ENCODE measurements around the gene KCNA3. TPM values are rescaled to one million over a fixed set of nuclear protein-coding genes. Genes with fewer than 3 reads are reported as not detected.

KCNA3 gene
- total RNA-seq, 1 donor from 2014 or later: not detected

DNA sequence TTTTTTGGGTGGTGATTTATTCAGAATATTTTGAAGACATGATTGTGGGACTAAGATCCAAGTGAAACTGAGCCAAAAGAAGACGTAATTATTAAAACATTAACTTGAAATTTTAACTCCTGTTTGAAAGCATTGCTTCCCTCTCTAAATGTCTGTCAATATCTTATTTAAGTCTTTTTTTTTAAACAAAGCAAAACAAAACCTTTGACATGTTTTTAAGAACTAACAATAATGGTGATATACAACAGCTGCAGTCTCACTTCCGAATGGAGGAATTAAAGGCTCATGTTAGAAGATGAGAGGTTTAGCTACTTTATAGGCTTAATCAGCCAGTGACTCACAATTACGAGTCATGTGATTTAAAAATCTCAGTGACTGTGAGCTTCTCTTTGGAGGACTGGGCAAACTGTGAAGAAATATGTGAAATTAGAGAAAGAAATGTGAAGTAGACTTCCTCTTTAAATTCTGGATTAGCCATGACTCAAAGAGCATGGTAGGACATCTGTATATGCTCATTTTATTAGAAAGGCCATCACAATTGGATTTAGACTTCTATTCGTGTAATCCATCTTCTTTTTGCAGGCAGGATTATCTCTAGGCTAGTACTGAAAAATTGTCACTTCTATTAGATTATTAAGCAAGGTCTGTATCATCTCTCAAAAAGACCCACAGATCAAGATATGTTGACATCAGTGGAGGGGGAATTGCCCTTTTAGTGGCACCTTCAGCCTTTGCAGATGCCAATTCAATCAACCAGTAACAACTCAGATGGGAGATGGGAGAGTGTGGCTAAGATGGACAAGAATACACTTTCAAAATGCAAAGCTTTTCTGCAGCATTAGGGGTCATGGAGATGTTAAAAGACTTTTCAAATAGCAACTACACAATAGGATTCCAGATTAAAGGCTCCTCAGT is 28.7 kb downstream of the KCNA3 start:
- DNase-seq (ENCODE audit: low read depth): peak; percentile 37
- TF ChIP-seq, protein P1, sequence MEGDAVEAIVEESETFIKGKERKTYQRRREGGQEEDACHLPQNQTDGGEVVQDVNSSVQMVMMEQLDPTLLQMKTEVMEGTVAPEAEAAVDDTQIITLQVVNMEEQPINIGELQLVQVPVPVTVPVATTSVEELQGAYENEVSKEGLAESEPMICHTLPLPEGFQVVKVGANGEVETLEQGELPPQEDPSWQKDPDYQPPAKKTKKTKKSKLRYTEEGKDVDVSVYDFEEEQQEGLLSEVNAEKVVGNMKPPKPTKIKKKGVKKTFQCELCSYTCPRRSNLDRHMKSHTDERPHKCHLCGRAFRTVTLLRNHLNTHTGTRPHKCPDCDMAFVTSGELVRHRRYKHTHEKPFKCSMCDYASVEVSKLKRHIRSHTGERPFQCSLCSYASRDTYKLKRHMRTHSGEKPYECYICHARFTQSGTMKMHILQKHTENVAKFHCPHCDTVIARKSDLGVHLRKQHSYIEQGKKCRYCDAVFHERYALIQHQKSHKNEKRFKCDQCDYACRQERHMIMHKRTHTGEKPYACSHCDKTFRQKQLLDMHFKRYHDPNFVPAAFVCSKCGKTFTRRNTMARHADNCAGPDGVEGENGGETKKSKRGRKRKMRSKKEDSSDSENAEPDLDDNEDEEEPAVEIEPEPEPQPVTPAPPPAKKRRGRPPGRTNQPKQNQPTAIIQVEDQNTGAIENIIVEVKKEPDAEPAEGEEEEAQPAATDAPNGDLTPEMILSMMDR (conservative IDR thresholded peaks at IDR 0.05; ENCODE audit: low read depth, low read length): no peak
- H3K4me3 ChIP-seq (ENCODE audit: low read depth, low read length): no peak overlapping the region

DNA sequence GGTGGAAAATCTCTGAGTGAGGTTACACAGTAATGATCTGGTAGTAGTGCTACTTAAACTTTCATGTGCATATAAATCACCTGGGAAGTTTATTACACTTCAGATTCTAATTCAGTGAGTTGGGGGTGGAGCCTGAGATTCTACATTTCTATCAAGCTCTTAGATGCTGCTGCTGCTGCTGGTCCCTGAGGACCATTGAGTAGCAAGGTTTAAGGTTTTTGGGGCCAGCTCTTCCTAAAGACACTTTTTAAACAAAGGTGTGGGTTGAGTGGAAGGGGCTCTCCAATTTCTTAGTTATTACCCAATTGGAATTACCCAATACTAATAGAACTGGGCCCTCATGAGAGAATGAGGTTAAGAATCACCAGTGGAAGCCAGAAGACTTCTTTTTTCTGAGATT is 29.5 kb downstream of the KCNA3 start:
- DNase-seq (ENCODE audit: low read depth): no peak
- TF ChIP-seq, protein P1 (conservative IDR thresholded peaks at IDR 0.05; ENCODE audit: low read depth, low read length): no peak
- H3K4me3 ChIP-seq (ENCODE audit: low read depth, low read length): no peak overlapping the region

DNA sequence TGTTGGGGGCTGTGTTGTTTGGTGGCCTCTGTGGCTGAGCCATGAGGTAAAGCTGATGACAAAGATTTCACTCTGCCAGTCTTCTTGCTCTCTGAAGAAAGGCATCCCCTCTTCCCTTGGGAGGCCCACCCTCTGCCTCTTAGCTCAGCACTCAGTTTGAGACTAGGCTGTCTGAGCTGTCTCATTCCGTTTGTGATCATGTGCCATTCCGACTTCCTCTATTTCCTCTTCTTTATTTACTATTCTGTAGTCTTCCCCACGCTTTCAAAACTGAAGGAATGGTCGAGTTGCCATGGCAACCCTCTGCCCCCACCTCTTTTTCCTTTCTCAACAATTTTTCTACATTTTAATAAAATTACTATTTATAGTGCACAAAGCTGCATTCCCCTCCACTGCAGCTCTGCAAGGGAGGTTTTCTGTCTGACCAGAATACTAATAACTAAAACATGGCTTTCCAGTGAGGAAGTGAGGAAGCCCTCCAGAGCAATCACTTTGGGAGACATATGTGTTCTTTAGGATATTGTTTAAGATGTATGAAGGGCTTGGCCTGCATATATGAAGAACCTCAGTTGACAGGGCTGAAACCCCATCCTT is 30.8 kb downstream of the KCNA3 start:
- TF ChIP-seq, protein P1 (conservative IDR thresholded peaks at IDR 0.05; ENCODE audit: low read depth, low read length): no peak
- no peak for DNase-seq (ENCODE audit: low read depth)

DNA sequence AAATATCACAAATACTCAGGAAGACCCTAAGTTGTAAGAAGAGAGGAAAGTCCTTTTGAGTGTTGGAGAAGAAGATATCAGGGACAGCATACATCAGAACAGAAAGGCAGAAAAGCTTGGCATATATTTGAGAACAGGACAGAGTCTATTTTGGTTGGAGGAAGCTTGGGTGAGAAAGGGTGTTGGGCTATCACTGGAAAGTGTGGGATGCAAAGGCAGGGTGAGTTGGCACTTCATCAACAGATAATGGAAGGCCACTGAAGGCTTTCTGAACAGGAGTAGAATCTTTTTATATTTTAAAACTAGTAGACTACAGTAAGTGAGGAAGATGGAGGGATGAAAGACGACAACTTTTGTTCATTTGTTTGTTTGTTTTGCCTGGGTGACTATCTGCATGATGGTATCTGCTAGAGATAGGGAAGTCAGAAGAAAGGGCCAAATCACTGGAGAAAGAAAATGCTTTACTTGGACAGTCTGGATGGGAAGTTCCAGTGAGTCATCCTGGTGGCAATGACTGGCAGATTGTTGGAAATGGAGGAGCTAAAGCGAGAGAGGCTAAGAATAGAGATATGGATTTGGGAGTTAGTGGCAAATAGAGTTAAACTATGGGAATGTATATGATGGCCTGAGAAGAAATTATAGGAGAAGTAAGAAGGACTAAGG is 34.9 kb downstream of the KCNA3 start:
- no peak for DNase-seq (ENCODE audit: low read depth)
- H3K4me3 ChIP-seq (ENCODE audit: low read depth, low read length): no peak overlapping the region
- TF ChIP-seq, protein P1 (conservative IDR thresholded peaks at IDR 0.05; ENCODE audit: low read depth, low read length): no peak

More for the DNA sequence above, 30.8 kb downstream of the KCNA3 start:
- no peak overlapping the region for H3K4me3 ChIP-seq (ENCODE audit: low read depth, low read length)

DNA sequence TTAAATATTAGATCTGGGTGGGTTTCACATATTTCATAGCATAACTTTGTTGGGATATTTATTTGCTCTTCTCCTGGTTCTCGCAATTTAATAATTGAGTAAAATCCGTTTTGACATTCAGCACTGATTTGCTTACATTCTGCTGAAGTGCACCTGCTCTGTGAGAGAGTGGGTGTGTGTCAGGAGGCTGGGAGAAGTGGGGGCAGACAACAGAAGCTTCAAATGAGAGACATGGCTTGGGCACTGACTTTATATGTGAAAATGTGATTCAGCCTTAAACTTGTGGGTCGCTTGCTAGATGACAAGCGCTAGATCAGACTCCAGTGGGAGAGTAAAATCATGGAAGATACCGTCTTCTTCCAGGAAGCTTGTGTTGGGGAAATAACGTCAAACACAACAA is 36.2 kb downstream of the KCNA3 start:
- TF ChIP-seq, protein P1 (conservative IDR thresholded peaks at IDR 0.05; ENCODE audit: low read depth, low read length): no peak
- no peak overlapping the region for H3K4me3 ChIP-seq (ENCODE audit: low read depth, low read length)
- no peak for DNase-seq (ENCODE audit: low read depth)

DNA sequence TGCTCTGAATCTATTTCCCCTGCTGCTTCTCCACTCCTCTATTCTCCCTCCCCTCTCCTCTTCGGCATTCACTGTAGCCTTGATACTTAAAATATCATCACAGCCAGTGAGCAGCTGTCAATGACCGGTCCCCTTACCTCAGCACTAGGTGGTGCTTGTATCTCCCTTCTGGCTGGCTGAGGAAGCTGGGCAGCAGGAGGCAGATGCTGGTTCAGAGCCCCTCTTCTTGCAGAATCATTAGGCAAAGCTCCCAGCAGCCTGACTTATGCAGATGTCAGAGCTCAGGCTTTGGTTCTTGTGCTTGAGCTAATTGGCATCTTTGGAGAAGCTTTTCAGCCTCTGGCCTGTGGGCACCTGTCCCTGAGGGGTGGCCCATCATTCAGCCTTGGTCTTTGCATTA is 36.7 kb downstream of the KCNA3 start:
- no peak overlapping the region for H3K4me3 ChIP-seq (ENCODE audit: low read depth, low read length)
- DNase-seq (ENCODE audit: low read depth): no peak
- TF ChIP-seq, protein P1 (conservative IDR thresholded peaks at IDR 0.05; ENCODE audit: low read depth, low read length): no peak
